ENCODE results near the gene SPPL3.
"Not testable (repeated sequence)": the region's sequence is repeated elsewhere in the genome, so short reads cannot be mapped to it uniquely, and the experiment has no call there.

SPPL3 gene

DNA sequence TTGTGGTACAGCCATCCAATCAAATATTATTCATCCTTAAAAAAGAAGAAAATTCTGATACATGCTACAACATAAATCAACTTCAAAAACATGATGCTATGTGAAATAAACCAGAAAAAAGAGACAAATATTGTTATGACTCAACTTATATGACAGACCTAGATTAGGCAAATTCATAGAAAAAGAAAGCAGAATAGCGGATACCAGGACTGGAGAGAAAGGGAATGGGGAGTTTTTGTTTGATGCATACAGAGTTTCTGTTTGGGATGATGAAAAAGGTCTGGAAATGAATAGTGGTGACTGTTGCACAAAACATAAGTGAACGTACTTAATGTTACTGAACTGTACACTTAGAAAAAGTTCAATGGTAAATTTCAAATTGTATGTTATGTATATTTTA lies 82.3 kb downstream of the SPPL3 start:
- DNase-seq (ENCODE audit: low read depth in 3 of 3, low spot score in 1 of 3): no peak

DNA sequence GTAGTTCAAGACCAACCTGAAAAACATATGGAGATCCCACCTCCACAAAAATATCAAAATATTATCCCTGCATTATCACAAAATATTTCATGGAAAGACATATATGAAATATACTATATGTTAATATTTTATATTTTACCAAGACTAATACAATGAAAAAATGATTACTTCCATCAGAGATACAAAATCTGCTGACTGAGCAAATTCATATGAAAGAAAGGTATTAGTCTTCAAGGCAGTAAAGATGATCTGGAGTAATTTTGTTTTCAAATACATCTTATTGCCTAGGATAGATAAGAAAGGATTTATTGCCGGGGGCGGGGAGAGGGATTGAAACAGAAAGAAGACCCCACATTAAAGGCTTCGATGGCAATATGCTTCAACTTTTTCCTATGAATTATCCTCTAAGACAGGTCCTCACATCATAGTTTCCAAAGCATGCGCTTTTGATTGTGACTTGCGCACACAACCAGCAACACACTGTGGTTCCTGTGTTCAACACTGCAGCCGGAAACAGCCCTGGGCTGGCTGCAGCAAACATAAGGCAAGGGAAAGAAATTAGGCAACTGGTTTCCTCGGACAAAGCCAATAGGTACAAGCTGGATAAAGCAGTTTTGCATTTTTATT lies 83.2 kb downstream of the SPPL3 start:
- peak in 1 of 3 donors; percentile 7 for DNase-seq (ENCODE audit: low read depth in 3 of 3, low spot score in 1 of 3)

DNA sequence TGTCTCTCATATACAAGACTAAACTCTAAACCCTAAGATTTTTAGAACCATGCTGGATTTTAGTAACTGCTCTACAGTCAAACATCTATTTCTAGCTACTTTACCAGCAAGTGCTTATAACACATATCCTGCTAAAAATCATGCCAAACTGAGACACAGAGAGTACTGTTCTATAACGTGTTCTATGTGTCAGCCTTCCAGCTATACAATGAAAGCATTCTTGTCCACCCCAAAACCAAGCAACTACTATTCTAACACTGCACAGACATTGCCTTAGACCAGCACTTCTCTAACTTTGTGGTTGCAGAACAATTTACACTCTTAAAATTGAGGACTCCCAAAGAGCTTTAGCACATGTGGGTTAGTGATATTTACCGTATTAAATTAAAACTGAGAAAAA lies 85.7 kb downstream of the SPPL3 start:
- DNase-seq (ENCODE audit: low read depth in 3 of 3, low spot score in 1 of 3): no peak

DNA sequence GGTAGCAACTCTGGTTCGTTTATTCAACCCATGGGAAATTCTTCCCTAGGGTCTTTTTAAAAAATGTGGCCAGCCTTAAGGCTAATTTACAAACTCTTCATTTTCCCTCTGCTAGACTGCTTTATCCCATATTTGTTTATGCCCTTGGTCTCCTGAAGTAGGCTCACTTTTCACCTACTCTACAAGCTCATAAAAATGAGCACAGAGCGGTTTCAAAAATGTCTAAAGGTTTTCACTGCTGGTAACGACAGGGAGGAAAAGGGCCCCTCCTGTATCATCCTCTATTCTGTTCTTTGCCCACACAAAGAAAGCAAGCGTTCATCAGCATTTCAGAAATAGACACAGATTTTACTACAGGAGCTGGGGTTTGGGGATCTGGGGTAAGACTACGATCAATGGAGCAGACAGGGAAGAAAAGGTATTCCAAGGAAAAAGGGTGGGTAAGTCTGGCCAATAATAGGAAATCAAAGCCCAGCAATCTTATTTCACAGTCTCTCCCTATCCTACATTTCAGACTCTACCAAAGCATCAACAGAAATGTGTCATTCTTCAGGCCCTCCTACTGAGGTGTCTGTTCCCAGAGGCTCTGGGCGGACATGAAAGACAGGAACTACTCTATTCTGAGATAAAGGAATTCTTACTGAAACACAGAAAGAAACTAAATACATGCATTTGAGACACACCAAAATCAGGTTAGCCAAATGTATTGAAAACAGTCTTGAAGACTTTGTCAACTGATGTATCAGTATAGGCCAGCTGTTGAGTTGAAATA lies 86.4 kb downstream of the SPPL3 start:
- no peak for DNase-seq (ENCODE audit: low read depth in 3 of 3, low spot score in 1 of 3)

DNA sequence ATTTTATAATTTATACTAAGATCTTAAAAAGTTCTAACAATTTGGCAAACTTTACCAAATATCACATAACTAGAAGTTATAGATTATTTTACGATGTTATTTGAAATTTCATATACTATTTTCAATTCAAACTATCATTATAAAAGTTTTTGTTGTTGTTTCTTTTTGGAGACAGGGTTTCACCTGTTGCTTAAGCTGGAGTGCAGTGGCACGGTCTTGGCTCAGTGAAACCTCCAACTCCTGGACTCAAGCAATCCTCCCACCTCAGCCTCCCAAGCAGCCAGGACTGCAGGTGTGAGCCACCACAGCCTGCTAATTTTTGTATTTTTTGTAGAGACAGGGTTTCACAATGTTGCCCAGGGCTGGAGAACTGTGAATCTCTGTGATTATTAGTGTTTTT lies 87.8 kb downstream of the SPPL3 start:
- DNase-seq (ENCODE audit: low read depth in 3 of 3, low spot score in 1 of 3): no peak

DNA sequence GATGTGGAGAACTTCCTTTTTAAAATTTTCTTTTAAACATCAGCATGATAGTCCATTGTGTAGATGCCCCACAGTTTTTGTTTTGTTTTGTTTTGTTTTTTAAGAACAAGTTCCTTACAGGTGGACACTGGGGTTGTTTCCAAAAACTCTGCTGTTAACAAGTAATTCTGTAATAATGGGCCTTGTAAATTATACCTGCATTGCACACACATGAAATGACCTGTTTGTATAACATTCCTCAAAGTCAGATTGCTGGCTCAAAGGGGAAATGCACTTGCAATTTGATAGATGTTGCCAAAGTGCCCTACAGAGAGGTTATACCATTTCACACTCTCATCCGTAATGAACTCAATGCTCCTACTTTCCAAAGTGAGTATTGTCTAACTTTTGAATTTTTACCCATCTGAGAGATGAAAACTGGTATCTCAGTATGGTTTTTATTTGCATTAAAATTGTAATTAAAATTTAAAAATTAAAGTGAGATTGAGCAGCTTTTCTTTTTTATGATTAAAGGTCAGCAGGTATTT lies 89.2 kb downstream of the SPPL3 start:
- no peak for DNase-seq (ENCODE audit: low read depth in 3 of 3, low spot score in 1 of 3)

DNA sequence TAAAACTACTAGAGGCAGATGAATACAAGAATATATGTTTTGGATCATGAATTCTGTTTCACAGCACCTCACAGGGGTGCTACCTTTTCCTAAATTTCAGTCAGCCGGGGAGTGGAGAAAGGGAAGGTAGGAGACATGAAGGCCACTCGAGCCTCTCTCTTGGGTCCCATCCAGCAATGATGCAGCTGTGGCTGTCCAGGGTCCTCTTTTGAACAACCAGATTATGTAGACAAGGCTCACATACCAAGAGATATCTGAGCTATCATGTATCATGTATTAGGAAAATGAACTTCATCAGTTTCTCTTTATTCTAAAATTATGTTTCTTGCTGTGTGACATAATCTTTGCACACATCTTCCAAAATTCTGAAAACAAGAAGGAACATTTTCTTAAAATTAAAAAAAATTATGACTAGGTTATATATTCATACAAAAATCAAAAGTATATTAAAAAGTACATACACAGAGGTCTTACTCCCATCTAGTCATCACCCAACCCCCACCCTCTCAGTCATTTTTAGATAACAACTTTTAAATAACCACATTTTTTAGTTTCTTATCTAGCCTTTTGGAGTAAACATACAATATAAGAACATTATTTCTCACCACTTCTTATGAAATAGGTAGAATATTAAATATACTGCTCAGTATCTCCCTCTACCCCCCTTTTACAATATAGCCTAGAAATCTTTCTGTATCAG lies 89.8 kb downstream of the SPPL3 start:
- no peak for DNase-seq (ENCODE audit: low read depth in 3 of 3, low spot score in 1 of 3)

DNA sequence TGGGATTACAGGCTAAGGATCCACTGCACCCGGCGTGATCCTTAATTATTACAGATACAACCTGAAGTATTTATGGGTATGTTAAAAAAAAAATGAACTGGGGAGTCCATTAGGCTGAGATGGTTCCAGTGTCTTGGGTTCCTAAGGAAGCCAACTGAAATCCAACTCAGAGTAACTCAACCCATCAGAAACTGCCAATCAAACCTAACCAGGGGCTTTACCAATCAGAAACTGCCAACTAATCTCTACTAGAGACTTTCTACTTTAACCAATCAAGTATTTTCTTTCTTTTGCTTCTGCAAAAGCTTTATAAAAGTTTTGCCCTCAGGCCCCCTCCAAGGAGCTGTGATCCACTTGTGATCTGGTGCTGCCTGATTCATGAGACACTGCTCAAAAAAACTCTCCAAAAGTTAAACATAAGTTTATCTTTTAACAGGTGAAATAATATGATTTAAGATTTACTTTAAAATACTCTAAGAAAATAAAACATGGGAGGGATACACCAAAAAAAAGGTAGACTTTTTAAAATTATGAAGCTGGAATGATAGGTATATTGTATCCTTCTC lies 90.5 kb downstream of the SPPL3 start:
- DNase-seq (ENCODE audit: low read depth in 3 of 3, low spot score in 1 of 3): no peak

DNA sequence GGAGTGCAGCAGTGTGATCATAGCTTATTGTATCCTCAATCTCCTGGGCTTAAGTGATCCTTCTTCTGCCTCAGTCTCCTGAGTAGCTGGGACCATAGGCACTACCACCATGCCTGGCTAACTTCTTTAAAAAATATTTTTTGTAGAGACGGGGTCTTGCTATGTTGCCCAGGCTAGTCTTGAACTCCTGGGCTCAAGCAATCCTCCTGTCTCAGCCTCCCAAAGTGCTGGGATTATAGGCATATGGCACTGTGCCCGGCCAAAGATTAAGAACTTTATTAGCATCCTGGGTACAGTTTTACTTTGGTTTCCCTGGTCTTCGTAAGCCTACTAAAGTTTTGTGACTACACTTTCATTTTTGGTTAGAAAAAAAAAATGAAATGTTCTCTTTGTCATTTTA lies 94.1 kb downstream of the SPPL3 start:
- DNase-seq (ENCODE audit: low read depth in 3 of 3, low spot score in 1 of 3): no peak

DNA sequence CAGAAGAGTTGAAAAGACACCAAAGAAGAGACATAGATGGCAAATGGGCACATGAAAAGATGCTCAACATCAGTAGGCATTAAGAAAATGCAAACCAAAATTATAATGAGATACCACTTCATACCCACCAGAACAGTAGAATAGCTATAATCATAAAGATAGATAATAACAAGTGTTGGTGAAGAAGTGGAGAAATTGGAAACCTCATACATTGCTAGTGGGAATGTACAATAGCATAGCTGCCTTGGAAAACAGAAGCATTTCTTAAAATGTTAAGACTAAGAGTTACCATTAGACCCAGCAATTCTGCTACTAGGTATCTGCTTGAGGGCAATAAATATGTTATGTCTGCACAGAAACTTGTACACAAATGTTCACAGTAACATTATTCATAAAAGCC lies 99.7 kb downstream of the SPPL3 start:
- no peak for DNase-seq (ENCODE audit: low read depth in 3 of 3, low spot score in 1 of 3)

DNA sequence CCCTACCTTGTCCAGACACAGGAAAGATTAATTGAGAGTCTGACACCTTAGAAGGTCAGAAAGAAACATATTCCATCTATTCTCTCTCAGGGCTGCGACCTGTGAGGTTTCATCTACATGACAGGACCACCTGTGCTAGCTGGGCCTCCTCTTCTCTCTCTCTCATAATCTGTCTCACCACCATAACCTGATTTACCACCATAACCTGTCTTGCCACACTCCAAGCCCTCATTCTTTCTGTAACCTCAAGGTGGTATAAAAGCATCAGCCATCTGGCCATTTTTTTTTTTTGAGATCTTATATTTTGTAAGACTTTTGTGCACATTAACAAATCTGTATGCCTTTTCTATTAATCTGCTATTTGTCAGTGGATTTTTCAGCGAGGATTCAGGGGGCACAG lies 103.0 kb downstream of the SPPL3 start:
- DNase-seq (ENCODE audit: low read depth in 3 of 3, low spot score in 1 of 3): no peak

DNA sequence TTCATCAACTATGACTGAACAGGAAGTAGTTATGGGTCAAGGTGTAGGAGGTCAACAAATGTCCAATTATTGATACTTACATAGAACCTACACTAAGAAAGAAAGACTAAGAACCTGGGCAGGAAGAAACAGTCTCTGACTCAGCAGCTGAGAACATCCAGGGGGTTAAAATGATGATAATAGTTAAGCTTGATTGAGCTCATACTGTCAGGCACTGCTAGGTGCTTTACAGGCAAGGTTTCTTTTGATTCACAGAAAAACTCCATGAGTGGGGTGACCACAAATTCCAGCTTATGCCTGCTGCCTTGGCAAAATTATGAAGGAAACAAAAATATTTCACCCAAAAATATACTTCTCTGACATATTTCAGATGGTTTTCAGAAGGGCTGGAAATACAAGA lies 103.5 kb downstream of the SPPL3 start:
- no peak for DNase-seq (ENCODE audit: low read depth in 3 of 3, low spot score in 1 of 3)

DNA sequence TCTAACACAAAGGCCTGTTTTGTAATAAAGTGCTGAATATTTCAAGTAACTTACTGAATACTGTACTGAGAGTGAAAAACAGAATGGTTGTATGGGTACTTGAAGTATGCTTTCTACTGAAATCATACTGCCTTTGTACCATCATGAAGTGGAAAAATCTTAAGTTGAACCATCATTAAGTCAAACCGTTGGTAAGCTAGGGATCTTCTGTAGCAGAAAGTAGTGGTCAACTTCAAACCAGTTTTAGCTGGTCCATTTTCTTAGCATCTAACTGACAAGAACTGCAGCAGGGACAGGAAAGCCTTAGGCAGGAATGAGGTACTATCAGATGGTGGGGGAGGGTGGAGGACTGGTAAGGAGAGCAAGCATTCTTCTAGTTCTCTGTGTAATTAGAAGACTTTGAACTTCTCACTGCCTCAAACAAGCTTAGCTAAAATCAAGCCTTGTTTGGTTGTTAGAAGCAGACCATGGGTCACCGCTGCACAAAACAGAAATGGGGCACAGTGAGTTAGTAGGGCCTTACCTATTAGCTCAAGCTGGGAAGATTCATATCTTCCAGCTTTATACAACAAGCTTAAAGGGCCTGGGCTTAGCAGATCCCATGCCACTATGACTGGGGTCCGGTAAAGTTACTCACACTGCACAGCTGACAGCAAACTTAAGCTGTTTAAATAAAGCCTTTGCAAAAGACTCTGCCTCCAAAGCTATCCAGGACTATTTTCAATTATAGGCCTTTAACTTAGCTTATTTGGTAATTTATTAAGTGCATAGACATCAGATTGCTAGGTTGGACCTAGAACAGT lies 104.7 kb downstream of the SPPL3 start:
- no peak for DNase-seq (ENCODE audit: low read depth in 3 of 3, low spot score in 1 of 3)

DNA sequence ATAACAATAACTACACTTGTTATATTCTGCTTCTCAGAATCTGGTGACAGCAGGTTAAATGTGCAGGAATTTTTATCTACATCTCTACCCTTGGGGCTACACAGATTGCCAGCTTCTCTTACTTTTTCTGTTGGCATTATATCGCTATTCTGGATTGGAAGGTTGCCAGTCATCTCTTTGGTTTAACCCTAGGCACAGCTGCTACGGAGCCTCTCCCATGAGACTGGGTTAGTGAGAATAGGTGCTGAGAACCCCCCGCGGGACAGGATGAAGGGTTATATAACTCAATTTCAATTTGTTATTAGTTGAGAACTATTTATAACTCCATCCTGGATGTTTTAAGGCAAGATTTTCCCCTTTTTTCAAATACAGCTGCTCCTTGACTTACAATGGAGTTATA lies 105.5 kb downstream of the SPPL3 start:
- DNase-seq (ENCODE audit: low read depth in 3 of 3, low spot score in 1 of 3): no peak

DNA sequence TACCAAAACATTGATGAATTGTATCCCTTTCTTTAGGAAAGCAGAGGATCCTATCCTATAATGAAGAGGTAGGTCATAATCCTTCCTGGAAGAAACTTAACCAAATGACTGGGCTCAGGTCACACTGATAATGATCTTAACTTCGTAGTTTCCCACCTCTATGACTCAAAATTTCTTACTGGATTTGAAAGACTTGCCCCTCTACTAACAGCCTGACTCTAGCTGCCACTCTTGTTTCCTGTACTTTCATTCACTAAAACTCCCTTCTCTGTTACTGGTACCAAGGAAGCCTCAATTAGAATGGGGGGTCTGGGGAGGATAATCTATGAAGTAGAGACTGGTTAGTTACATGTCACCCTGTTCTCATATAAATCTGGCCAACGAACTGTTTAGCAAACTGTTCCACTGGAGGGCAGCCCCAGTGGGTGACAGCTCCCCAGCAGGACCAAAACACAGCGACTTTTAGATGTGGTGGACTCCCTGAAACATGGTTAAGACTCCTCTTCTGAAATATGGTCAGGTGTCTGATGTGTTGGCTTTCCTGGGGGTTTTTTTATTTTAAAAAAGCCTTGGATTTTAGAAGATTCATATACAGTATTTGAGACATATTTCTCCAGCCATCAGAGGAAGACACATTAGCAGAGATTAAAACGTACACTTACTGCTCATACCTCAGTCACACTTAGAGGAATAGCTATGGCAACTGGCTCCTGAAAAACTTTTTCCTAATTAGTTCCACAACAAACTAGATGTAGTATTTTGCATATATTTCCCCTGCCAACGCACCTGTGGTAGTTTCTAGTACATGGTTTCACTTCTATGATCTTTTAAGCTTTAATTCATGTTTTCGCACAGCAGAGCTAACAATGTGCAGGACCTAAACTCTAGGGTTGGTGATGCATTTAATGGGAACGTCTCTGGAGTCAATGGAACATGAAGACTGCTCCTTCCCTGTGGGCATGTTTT lies 106.2 kb downstream of the SPPL3 start:
- no peak for DNase-seq (ENCODE audit: low read depth in 3 of 3, low spot score in 1 of 3)

DNA sequence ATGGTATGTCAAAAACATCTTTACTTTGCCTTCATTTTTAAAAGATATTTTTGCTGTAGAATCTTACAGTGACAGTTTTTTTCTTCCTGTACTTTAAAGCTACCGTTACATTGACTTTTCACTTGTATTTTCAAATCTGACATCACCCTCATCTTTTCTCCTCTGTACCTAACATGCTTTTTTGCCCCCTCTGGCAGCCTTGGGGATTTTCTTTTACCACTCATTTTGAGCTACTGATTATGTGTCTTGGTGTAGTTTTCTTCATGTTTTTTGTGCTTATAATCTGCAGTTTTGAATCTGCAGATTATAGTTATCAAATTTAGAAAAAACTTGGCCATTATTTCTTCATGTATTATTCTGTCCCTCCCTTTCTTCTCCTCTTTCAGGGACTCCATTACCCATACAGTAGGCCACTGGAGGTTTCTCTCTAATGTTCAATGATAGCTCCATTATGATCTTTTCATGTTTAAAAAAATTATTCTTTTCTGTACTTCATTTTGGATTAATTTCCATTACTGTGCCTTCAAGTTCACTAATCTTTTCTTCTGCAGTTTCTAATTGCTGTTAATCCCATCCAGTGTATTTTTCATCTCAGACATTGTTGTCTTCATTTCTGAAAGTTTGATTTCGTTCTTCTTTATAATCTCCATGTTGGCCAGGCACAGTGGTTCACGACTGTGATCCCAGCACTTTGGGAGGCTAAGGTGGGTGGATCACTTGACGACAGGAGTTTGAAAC lies 108.5 kb downstream of the SPPL3 start:
- DNase-seq (ENCODE audit: low read depth in 3 of 3, low spot score in 1 of 3): no peak

DNA sequence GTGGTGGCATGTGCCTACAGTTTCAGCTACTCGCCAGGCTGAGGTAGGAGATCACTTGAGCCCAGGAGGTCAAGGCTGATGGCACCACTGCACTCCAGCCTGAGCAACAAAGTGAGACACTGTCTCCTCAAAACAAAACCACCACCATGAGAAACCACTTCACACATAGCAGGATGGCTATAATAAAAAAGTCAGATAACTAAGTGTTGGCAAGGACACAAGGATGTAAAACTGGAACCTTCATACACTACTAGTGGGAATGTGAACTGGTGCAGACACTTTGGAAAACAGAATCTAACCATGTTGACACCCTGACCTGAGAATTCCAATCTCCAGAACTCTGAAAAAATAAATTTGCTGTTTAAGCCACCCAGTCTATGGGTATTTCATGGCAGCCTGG lies 110.8 kb downstream of the SPPL3 start:
- no peak for DNase-seq (ENCODE audit: low read depth in 3 of 3, low spot score in 1 of 3)

DNA sequence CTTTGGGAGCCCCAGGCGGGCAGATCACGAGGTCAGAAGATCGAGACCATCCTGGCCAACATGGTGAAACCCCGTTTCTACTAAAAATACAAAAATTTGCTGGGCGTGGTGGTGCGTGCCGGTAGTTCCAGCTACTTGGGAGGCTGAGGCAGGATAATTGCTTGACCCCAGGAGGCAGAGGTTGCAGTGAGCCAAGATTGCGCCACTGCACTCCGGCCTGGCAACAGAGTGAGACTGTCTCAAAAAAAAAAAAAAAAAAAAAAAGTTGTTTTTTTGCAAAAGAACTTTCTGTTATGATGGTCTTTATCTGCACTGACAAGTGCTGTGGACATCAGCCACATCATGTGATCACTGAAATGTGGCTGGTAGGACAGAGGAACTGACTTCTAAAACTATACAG lies 111.7 kb downstream of the SPPL3 start:
- DNase-seq (ENCODE audit: low read depth in 3 of 3, low spot score in 1 of 3): not testable (repeated sequence)

DNA sequence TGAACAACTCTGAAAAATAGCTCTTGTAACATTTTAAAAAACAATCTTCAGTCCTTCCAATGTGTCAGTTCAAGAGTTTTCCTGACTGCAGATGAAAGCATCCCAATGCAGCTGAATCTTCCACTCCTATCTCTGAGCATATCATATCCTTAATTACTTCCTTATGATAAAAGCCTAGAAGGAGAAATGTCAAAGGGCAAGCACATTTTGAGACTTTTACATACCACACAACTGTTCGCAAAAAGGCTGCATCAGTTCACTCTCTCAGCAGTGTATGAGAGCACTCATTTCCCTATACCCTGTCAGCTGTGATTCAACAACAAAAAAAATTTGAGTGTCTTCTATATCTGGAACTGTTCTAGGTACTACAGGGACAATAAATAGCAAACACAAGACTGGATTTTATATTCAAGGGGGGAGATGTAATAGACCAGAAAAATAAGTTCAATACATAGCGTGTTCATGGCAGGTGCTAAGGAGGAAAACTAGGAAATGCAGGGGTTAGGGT lies 112.4 kb downstream of the SPPL3 start:
- no peak for DNase-seq (ENCODE audit: low read depth in 3 of 3, low spot score in 1 of 3)
